PC-9 (cell line): ENCODE measurements around the gene ADD3. TPM values are rescaled to one million over a fixed set of nuclear protein-coding genes. Genes with fewer than 3 reads are reported as not detected.
"Not testable (repeated sequence)": the region's sequence is repeated elsewhere in the genome, so short reads cannot be mapped to it uniquely, and the experiment has no call there.

Experiments used
- BruUV-seq: library from RNA; stranded (reverse); fragments of 400-500 nt; replicated peaks from 2 replicates; lab custom pipeline; 2021; lab: Mats Ljungman, UMichigan
- CTCF ChIA-PET: fragments of 300-600 bp; sonication (Branson Sonifier 250); formaldehyde crosslinking; loops from one replicate; lab custom pipeline; 2022; ENCODE audit warnings: antibody characterized with exemption; lab: Charles Lee
- POLR2A ChIA-PET: fragments of 300-600 bp; sonication (Branson Sonifier 250); formaldehyde crosslinking; loops from one replicate; lab custom pipeline; 2022; ENCODE audit warnings: antibody characterized with exemption; ENCODE audit not compliant: unreplicated experiment; lab: Charles Lee
- DNase-seq, 2 experiments: peaks; one replicate each; pipeline versions ENCODE4 v3.0.0 to v3.0.0-alpha.2; 2015 to 2022; ENCODE audit warnings: mixed read lengths in 1 of 2
- H2AFZ ChIP-seq: fragments of 200-600 bp; sonication (generic); 2 replicates; pipeline ENCODE4 v1.8.1; 2017; ENCODE audit warnings: antibody characterized with exemption
- H3F3A ChIP-seq: fragments of 200-600 bp; sonication (generic); 2 replicates; pipeline ENCODE4 v1.8.1; 2017; ENCODE audit warnings: antibody characterized with exemption, mild to moderate bottlenecking, low read depth; ENCODE audit not compliant: insufficient read depth
- H3K27ac ChIP-seq: fragments of 200-600 bp; sonication (generic); 2 replicates; pipeline ENCODE4 v1.6.1; 2016; ENCODE audit warnings: mixed run types
- H3K27me3 ChIP-seq: fragments of 200-600 bp; sonication (generic); 2 replicates; pipeline ENCODE4 v1.6.1; 2016; ENCODE audit warnings: low read depth, mixed run types; ENCODE audit not compliant: insufficient read depth
- H3K36me3 ChIP-seq: fragments of 200-600 bp; sonication (generic); 2 replicates; pipeline ENCODE4 v1.6.1; 2016; ENCODE audit warnings: low read depth, mixed run types
- H3K4me1 ChIP-seq: fragments of 200-600 bp; sonication (generic); replicated peaks from 2 replicates; pipeline ENCODE4 v1.6.1; 2016; ENCODE audit warnings: mixed run types; ENCODE audit not compliant: insufficient read depth
- H3K4me2 ChIP-seq: fragments of 200-600 bp; sonication (generic); 2 replicates; pipeline ENCODE4 v1.6.1; 2017; ENCODE audit warnings: mixed run types
- H3K4me3 ChIP-seq: fragments of 200-600 bp; sonication (generic); 2 replicates; pipeline ENCODE4 v1.6.1; 2016; ENCODE audit warnings: mixed run types
- H3K79me2 ChIP-seq: fragments of 200-600 bp; sonication (generic); 2 replicates; pipeline ENCODE4 v1.6.1; 2017; ENCODE audit warnings: low read depth, mixed run types
- H3K9me2 ChIP-seq: fragments of 200-600 bp; sonication (generic); 2 replicates; pipeline ENCODE4 v1.8.1; 2017; ENCODE audit warnings: mild to moderate bottlenecking; ENCODE audit not compliant: insufficient read depth
- H3K9me3 ChIP-seq: fragments of 200-600 bp; sonication (generic); 2 replicates; pipeline ENCODE4 v1.8.1; 2016; ENCODE audit warnings: low read depth; ENCODE audit not compliant: insufficient read depth
- H4K20me1 ChIP-seq: fragments of 200-600 bp; sonication (generic); 2 replicates; pipeline ENCODE4 v1.8.1; 2017; ENCODE audit not compliant: insufficient read depth
- CTCF ChIP-seq: fragments of 200-600 bp; sonication (generic); conservative IDR thresholded peaks from 2 replicates; pipeline ENCODE4 v1.6.1; 2017; ENCODE audit warnings: mixed run types, antibody characterized with exemption, mild to moderate bottlenecking, moderate library complexity
- EZH2 ChIP-seq: fragments of 200-600 bp; sonication (generic); IDR thresholded peaks from 2 replicates; pipeline ENCODE4 v1.8.0; 2017; ENCODE audit warnings: antibody characterized with exemption, low read depth
- intact Hi-C: fragments of 100-400 bp; cut with micrococcal nuclease; formaldehyde crosslinking; loops from one replicate; pipeline ENCODE4 v1.10.0; 2022; ENCODE audit not compliant: unreplicated experiment
- total RNA-seq: library from RNA; stranded (reverse); gene quantifications from 2 replicates; pipeline ENCODE4 v1.2.3, GENCODE V29; 2021

Gene ADD3
- total RNA-seq, 1 experiment from 2014 or later, result 77.7 TPM

DNA sequence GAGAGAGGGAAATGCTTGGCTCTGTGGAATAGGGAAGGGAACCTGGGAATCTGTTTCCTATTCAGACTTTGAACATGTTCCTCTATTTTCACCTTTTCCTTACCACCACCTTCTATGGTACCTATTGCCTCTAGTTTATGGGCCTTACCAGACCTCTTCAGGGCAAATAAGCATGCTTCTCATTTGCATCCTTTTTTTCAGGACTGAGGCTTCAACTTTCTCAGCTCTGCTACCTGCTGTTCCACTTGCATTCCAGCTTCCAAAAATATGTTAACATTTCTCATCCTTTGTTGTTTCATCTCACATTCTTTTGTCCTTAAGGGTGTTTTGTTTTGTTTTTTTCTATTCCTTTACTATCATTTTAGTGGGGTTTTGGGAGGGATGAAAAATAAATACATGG is 121.7 kb downstream of the ADD3 start:
- H3K27me3 ChIP-seq, result no peaks in the 10 kb centered on the region
- DNase-seq, result no peak
- no peak overlapping the region for H2AFZ ChIP-seq
- H3K27ac ChIP-seq, result no peak overlapping the region
- no peaks in the 10 kb centered on the region for H3K9me2 ChIP-seq
- ChIA-PET POLR2A (no interaction called here), CTCF (interaction anchor here (0.7 kb wide), 1 partner anchor 147 kb away, joined by 4 read pairs; no protein-coding TSS in a partner anchor)
- no peaks in the 10 kb centered on the region for H4K20me1 ChIP-seq
- H3F3A ChIP-seq, result no peaks in the 10 kb centered on the region
- TF ChIP-seq EZH2, result no peak
- TF ChIP-seq CTCF, result no peak
- H3K36me3 ChIP-seq, result no peaks in the 10 kb centered on the region
- no peaks in the 10 kb centered on the region for H3K4me1 ChIP-seq
- no peak overlapping the region for H3K4me2 ChIP-seq
- H3K79me2 ChIP-seq, result no peaks in the 10 kb centered on the region
- BruUV-seq, result no TSS peak
- intact Hi-C loops, result no loop called here
- no peak overlapping the region for H3K4me3 ChIP-seq
- H3K9me3 ChIP-seq, result no peaks in the 10 kb centered on the region

DNA sequence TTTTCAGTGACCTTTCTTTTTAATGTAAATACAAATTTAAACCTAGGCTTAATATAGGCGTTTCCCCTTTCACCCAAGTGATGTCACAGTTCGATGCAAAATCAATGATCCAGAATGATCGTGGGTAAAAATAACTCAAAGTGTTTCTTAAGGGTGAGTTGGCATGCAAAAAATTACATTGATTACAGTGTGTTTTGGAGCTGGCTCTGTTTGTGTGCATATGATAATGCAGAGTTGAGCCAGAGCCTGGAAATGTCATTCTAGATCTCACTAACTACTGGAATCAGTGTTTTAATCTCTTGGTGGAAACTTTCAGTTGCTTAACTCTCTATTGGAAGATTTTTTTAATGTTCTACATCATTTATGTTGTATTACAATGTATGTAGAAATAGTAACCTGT is 127.1 kb downstream of the ADD3 start:
- intact Hi-C loops, result loop anchor here (10.0 kb wide), 2 partner anchors 130 to 450 kb away; partner anchors contain the start of gene ADD3

DNA sequence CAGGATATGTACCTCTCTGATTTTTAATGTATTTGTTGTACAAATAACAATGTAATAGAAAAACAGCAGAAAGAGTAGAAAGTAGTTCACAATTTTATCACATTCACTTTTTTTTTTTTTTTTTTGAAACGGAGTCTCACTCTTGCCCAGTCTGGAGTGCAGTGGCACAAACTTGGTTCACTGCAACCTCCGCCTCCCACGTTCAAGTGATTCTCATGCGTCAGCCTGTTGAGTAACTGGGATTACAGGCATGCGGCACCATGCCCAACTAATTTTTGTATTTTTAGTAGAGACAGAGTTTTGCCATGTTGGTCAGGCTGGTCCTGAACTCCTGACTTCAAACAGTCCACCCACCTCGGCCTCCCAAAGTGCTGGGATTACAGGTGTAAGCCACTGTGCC is 128.1 kb downstream of the ADD3 start:
- H3K4me3 ChIP-seq, H3K9me3 ChIP-seq, H3K27ac ChIP-seq, H3K4me2 ChIP-seq, H3F3A ChIP-seq, BruUV-seq, DNase-seq, H3K4me1 ChIP-seq, H2AFZ ChIP-seq, POLR2A ChIA-PET, H3K9me2 ChIP-seq, H3K79me2 ChIP-seq, H4K20me1 ChIP-seq, H3K27me3 ChIP-seq, H3K36me3 ChIP-seq: not testable (repeated sequence)
- CTCF ChIA-PET, result interaction anchor here (0.6 kb wide), 1 partner anchor 179 kb away, joined by 3 read pairs; no protein-coding TSS in a partner anchor
- intact Hi-C loops, result loop anchor here (10.0 kb wide), 2 partner anchors 131 to 449 kb away; partner anchors contain the start of gene ADD3

More for the DNA sequence above, 127.1 kb downstream of the ADD3 start:
- no peak overlapping the region for H2AFZ ChIP-seq
- H3K27me3 ChIP-seq, result no peaks in the 10 kb centered on the region
- POLR2A ChIA-PET, result no interaction called here
- H3F3A ChIP-seq, result peaks cover 4% of the 10 kb centered on the region; the same call in 1 of the 2 replicates
- DNase-seq, result no peak
- no peaks in the 10 kb centered on the region for H4K20me1 ChIP-seq
- H3K27ac ChIP-seq, result no peak overlapping the region
- no peak overlapping the region for H3K4me3 ChIP-seq
- CTCF ChIA-PET, result interaction anchor here (0.7 kb wide), 1 partner anchor 24 kb away, joined by 3 read pairs; no protein-coding TSS in a partner anchor
- no peaks in the 10 kb centered on the region for H3K9me3 ChIP-seq
- no peaks in the 10 kb centered on the region for H3K36me3 ChIP-seq
- H3K4me1 ChIP-seq, result 0 out of 2 replicates have a peak, but pooled peaks cover 4% of the 10 kb centered on the region
- TF ChIP-seq CTCF (no peak), EZH2 (no peak)
- H3K9me2 ChIP-seq, result no peaks in the 10 kb centered on the region
- no peak overlapping the region for H3K4me2 ChIP-seq
- no TSS peak for BruUV-seq
- no peaks in the 10 kb centered on the region for H3K79me2 ChIP-seq
